ENCODE data around the gene KRT80.

Gene KRT80

GRCh38 chr12:52155048-52155868 is 36.6 kb downstream of the KRT80 start:
- DNase-seq (ENCODE audit: low spot score) = peak; percentile 56

DNA sequence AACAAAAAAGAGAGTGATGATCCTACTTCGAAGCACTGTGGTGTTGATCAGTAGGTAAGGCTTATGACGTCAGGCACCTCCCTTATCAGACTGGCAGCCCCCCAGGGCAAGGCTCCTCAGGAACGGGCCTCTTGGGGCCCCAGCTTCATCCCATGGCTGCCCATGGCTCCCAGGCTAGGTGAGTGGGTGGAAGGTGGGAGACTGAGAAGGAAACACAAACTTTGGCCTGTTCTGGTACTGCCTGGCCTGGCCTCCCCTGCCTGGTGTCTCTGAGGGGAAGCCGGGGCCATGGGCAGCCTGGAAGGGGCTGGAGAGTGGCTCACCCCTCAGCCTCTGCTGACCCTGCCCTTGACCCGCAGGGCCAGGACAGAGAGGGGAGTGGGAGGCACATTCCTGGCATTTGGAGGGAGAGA is 38.9 kb downstream of the KRT80 start:
- DNase-seq (ENCODE audit: low spot score) = no peak

DNA sequence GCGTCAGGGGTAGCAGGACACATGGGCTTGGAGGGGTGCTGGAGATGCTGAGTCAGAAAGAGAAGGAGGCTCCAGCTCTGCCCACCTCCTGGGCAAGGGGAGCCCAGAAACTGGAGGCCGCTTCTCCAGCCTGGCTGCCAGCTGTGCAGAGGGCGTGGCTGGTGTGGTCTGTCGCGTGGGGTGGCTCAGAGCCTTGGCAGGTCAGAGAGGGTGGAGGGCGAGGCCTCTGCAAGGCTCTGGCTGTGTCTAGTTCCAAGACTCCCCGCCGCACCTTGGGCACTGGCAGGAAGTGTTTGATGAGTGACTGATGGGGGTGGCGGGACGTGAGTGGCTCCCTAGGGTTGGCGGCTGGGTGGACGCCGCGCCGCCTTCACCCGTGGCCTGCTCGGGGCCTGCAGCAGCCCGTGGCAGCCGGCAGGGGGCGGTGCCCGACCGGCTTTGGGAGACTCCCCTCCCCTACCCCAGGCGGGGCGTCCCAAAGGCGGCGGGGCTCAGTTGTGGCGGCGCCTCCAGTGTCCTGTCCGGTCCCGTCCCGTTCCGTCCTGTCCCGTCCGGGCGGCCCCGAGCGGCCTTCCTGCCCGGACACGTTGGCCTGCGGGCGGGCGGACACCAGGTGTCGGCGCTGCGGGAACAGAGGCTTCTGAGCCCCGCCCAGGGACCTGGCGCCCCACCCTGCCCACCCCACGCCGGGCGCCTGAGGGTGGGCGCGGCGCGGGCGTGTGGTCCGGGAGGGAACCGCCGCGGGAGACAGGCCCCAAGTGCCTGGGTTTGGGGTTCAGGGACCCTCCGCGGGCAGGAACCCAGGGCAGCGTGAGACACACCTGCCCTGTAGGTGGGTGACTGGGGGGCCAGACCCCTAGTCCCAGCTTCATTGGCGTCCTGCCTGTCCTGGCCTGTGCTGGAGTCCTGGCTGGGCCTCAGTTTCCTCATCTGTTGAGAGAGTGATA is 39.7 kb downstream of the KRT80 start:
- peak; percentile 91 for DNase-seq (ENCODE audit: low spot score)

DNA sequence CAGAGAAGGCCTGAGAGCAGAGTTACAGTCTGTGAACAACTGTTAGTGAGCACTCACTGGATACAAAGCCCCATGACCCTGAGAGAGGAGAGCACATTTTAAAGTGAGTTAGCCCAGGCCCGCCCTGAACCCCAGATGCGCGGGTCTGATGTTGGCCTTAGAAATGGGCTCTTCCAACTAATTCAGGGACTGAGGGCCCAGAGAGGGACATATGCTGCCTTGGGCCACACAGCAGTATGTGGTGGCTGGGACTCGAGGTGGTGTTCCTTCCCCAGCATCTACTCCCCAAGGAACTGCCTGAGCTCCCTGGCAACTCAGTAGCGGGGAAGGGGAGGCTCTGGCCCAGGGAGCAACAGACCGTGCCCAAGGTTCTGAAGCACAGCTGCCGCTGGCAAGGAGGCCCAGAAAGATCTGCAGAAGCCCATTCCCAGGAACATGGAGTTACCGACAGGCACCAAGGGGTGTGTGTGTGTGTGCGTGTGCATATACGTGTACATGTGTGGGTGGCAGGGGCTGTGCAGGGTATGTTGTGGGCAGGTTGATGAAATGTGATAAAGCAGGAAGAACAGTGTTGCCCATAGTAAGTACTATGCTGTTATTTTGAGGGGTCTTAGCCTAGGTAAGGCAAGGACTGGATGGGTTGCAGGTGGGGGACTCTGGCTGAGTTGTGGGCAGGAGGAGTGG is 40.5 kb downstream of the KRT80 start:
- DNase-seq (ENCODE audit: low spot score) = no peak

- DNase-seq (ENCODE audit: low spot score) = no peak
Observed at GRCh38 chr12:52149651-52150241, 42.1 kb downstream of the KRT80 start.

DNA sequence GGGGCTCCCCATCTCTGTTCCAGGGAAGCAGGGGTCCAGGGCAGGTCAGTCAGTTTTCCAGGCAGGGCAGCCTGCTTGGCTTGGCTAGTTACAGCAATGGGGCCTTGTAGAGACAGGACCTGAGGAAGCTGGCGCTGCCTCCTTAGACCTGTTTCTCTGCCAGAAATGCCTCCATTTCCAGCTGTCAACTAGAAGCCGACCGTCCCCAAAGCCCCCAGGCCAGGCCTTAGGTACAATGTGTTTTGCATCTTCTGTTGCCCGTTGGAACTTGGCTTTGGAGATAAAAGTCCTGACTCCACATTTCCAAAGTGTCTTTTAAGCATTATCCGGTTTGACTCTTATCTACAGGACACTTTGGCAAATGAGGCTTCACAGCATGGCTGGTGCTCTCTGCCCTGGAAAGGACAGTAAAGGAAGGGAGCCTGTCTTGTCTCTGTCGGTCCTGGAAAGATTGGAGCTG is 42.6 kb downstream of the KRT80 start:
- no peak for DNase-seq (ENCODE audit: low spot score)

- DNase-seq (ENCODE audit: low spot score) = no peak
Observed at GRCh38 chr12:52148464-52149181, 43.2 kb downstream of the KRT80 start.

GRCh38 chr12:52147964-52148463 is 43.8 kb downstream of the KRT80 start:
- no peak for DNase-seq (ENCODE audit: low spot score)

GRCh38 chr12:52147367-52147963 is 44.3 kb downstream of the KRT80 start:
- peak; percentile 99 for DNase-seq (ENCODE audit: low spot score)

DNA sequence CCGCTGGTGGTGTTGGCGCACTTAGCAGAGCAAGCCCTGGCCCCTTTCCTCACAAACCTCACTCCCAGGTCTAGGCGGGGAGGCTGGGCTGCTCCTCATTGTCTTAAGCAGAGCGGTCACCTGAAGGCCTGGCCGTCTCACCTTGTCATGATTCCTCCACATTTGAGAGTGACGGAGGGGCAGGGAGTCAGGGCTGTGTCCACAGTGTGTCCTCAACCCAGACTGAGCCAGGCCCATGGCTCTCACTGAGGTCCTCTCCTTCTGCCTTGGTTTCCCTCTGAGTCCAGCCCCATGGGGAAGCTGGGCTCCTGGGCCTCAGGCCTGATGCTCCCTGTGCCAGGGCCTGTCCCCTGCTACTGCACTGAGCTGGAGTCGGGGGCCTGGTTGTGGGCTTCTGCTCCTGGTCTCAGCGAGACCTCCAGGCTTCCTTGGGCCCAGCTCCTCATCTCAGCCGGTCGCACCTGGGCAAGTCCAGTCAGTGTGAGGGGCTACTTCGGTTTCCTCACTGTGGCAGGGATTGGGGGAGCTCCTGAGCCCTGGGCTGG is 44.9 kb downstream of the KRT80 start:
- no peak for DNase-seq (ENCODE audit: low spot score)

GRCh38 chr12:52146089-52146821 is 45.6 kb downstream of the KRT80 start:
- no peak for DNase-seq (ENCODE audit: low spot score)

DNA sequence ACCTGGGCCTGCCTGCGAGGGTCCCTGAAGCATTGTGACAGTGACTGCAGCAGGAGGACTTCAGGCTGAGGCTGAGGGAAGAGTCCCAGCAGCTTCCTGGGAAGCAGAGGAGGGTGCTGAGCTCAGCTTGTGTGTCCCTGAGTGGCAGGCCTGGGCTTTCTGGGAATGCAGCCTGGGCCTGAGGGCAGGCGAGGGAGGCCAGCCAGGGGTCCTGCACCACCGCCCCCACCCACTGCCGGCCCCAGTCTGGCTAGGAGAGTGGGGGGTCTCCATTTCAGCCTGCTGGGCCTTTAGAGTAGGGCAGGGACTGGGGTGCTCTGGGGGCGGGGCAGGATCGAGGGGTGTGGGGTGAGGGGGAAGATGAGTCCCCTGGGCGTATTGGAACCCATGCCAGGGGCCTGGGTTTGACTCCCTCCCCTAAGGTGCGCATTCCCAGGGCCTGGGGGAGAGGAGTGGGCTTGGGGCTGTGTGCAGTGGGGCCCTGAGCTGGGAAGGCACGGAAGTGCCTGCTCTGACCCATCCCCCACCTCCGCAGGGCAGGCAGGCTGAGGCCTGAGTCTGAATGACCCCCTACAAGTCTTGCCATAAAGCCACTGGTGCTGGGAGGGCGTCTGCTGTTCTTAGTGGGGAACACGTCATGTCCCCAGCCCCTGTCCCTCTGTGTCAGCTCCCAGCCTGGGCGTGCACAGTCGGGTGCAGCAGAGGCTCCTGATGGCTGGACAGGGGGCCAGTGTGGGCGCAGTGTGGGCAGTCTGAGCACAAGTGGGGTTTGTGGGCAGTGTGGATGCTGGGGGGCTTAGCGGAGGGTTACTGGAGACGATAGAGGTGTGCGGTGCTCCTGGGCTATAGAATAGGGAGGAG is 46.4 kb downstream of the KRT80 start:
- DNase-seq (ENCODE audit: low spot score) = no peak

GRCh38 chr12:52144512-52145227 is 47.1 kb downstream of the KRT80 start:
- DNase-seq (ENCODE audit: low spot score) = no peak

DNA sequence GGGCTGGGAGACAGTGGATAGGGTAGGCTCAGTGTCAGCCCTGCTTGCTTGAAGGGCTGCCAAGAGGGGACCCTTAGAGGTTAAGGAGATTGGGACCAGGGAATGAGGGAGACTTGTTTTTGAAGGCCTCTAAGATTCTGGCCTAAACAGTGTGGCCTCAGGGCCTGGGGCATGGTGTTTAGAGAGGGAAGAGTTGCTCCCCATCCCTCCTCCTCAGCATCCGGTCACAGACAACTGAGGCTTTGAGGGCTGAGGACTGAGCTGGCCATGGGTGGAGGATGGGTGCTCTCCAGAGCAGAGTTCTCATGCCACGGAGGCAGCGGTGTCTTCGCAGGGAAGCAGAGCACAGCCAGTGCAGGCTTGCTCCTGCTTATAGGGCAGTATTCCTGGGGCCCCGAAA is 49.4 kb downstream of the KRT80 start:
- DNase-seq (ENCODE audit: low spot score) = no peak

DNA sequence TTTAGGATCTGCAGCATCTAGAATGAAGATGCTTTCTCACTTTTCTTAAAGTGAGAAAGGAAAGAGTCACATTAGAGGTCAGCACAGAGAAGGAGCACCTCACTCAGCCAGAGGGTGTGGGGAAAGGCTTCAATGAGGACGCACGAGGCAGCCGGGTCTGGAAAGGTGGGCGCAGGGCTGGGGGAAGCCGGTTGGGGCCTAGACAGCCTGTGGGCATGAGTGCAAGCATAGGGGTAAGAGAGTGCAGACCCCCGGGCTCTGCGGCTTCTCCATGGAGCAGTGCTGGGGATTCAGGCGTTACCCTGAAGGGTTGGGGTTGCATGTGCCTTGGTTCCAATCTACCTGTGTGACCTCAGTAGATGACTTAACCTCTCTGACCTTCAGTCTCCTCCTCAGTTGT is 49.9 kb downstream of the KRT80 start:
- no peak for DNase-seq (ENCODE audit: low spot score)

DNA sequence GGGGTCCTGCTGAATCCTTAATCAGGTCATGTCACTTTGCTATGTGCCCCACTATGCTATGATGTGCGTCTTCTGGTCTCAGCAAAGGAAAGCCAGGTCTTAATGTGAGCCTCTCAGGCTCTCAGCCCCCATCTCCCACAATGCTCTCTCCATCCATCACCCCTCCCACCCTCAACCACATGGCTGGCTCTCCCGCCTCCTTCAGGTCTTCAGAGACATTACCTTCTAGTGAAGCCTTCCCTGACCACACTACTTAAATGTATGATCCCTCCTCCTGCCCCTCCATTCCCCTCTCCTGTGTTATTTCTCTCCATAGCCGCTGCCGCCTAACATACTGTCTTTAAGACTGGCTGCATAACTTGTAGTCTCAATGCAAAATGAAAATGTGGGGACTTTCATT is 50.5 kb downstream of the KRT80 start:
- DNase-seq (ENCODE audit: low spot score) = no peak

- peak; percentile 60 for DNase-seq (ENCODE audit: low spot score)
Observed at GRCh38 chr12:52139579-52140062, 52.2 kb downstream of the KRT80 start.

DNA sequence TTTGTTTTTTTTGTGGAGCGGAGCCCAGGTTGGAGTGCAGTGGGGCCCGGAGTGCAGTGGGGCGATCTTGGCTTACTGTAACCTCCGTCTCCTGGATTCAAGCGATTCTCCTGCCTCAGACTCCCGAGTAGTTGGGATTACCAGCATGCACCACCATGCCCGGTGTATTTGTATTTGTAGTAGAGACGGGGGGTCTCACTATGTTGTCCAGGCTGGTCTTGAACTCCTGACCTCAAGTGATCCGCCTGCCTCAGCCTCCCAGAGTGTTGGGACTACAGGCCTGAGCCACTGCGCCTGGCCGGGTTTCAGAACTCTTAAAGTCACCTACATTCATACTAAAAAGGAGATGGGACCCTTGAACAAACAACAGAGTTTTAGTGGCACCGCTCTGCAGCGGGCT is 52.7 kb downstream of the KRT80 start:
- no peak for DNase-seq (ENCODE audit: low spot score)

All from AG20443 (cell line).